A673 (cell line): Measurements from ENCODE around the gene WWC1. TPM values are rescaled to one million over a fixed set of nuclear protein-coding genes. Genes with fewer than 3 reads are reported as not detected.

Experiments used
- BruUV-seq: library from RNA; stranded (reverse); fragments of 400-500 nt; replicated peaks from 2 replicates; lab custom pipeline; 2021; lab: Mats Ljungman, UMichigan
- CTCF ChIA-PET: fragments of 300-600 bp; sonication (Branson Sonifier 250); formaldehyde crosslinking; loops from one replicate; lab custom pipeline; 2022; ENCODE audit warnings: antibody characterized with exemption; lab: Charles Lee
- POLR2A ChIA-PET: fragments of 300-600 bp; sonication (Branson Sonifier 250); formaldehyde crosslinking; loops from one replicate; lab custom pipeline; 2022; ENCODE audit warnings: antibody characterized with exemption; ENCODE audit not compliant: low non-redundant PET; lab: Charles Lee
- DNase-seq: peaks from one replicate; pipeline ENCODE4 v3.0.0-alpha.2; 2015; ENCODE audit warnings: low spot score
- H3K27ac ChIP-seq: fragments of 200-600 bp; sonication (generic); 2 replicates; pipeline ENCODE4 v1.5.1; 2016; ENCODE audit warnings: mixed run types, low read depth, mild to moderate bottlenecking, mixed read lengths, antibody characterized with exemption, low read length; ENCODE audit not compliant: poor library complexity, severe bottlenecking
- H3K27me3 ChIP-seq: fragments of 200-600 bp; sonication (generic); replicated peaks from 2 replicates; pipeline ENCODE4 v1.6.1; 2017; ENCODE audit warnings: mixed run types, low read depth, mild to moderate bottlenecking, mixed read lengths, antibody characterized with exemption, low read length; ENCODE audit not compliant: insufficient read depth, poor library complexity
- H3K36me3 ChIP-seq: fragments of 200-600 bp; sonication (generic); 2 replicates; pipeline ENCODE4 v1.6.1; 2016; ENCODE audit warnings: mixed run types, mild to moderate bottlenecking, mixed read lengths, antibody characterized with exemption, low read length; ENCODE audit not compliant: insufficient read depth, poor library complexity, severe bottlenecking
- H3K4me1 ChIP-seq: fragments of 200-600 bp; sonication (generic); 2 replicates; pipeline ENCODE4 v1.6.1; 2017; ENCODE audit warnings: mixed run types, mild to moderate bottlenecking, mixed read lengths, antibody characterized with exemption, low read length; ENCODE audit not compliant: insufficient read depth, poor library complexity, severe bottlenecking
- H3K4me3 ChIP-seq: fragments of 200-600 bp; sonication (generic); 2 replicates; pipeline ENCODE4 v1.5.1; 2016; ENCODE audit warnings: low read depth, mixed run types, mild to moderate bottlenecking, mixed read lengths, low read length; ENCODE audit not compliant: poor library complexity, severe bottlenecking
- H3K9me3 ChIP-seq: fragments of 200-600 bp; sonication (generic); 2 replicates; pipeline ENCODE4 v1.6.1; 2016; ENCODE audit warnings: mixed run types, low read depth, mild to moderate bottlenecking, mixed read lengths, antibody characterized with exemption, low read length; ENCODE audit not compliant: poor library complexity, severe bottlenecking
- CTCF ChIP-seq: fragments of 300-800, 200-600 bp; sonication (generic); conservative IDR thresholded peaks from 2 replicates; pipeline ENCODE4 v1.5.1; 2017; ENCODE audit warnings: low read depth, mild to moderate bottlenecking, antibody characterized with exemption, low read length, moderate library complexity, mixed read lengths
- EZH2 ChIP-seq: fragments of 200-600 bp; sonication (generic); IDR thresholded peaks from 2 replicates; pipeline ENCODE4 v1.6.1; 2017; ENCODE audit warnings: borderline replicate concordance, low read depth, mild to moderate bottlenecking, mixed read lengths, antibody characterized with exemption, low read length; ENCODE audit not compliant: poor library complexity, severe bottlenecking
- intact Hi-C: fragments of 100-400 bp; cut with micrococcal nuclease; formaldehyde crosslinking; loops from one replicate; pipeline ENCODE4 v1.10.0; 2022; ENCODE audit not compliant: unreplicated experiment
- total RNA-seq: library from RNA; stranded (reverse); gene quantifications from 2 replicates; pipeline ENCODE4 v1.2.3, GENCODE V29; 2021

WWC1 gene
- total RNA-seq, 1 experiment from 2014 or later = 8.8 TPM

- Histone ChIP-seq H3K4me1 (no peaks in the 10 kb centered on the region), H3K36me3 (no peaks in the 10 kb centered on the region), H3K27ac (no peak overlapping the region), H3K4me3 (no peak overlapping the region), H3K27me3 (no peaks in the 10 kb centered on the region), H3K9me3 (no peaks in the 10 kb centered on the region)
- BruUV-seq = no TSS peak
- no peak for TF ChIP-seq EZH2
- no peak for TF ChIP-seq CTCF
- intact Hi-C loops = no loop called here
- CTCF ChIA-PET = no interaction called here
- no peak for DNase-seq
- POLR2A ChIA-PET = no interaction called here
These were observed 42.8 kb downstream of the WWC1 start for GRCh38 chr5:168334280-168334679.

DNA sequence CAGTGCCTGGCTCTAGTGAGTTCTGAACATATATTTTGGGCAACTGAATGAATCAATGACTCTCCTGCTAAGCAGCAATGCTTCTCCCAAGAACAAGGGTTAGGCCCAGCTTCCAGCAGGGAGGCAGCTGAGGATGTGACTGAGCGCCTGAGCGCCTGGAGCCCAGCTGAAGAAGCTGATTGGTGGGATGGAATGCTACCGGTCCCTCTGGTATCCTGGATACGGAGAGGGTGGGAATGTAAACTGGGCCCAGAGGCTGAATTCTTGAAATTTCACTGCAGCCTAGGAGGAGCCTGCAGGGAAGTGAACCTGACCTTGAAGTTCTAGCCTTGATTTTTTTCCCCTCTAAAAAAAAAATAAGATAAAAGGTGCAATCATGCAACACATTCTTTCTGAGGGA lies 43.2 kb downstream of the WWC1 start:
- TF ChIP-seq EZH2 (no peak), CTCF (no peak)
- ChIA-PET POLR2A (no interaction called here), CTCF (no interaction called here)
- Histone ChIP-seq H3K4me3 (no peak overlapping the region), H3K27me3 (no peaks in the 10 kb centered on the region), H3K4me1 (no peaks in the 10 kb centered on the region), H3K36me3 (no peaks in the 10 kb centered on the region), H3K27ac (no peak overlapping the region), H3K9me3 (no peaks in the 10 kb centered on the region)
- intact Hi-C loops = no loop called here
- no TSS peak for BruUV-seq
- no peak for DNase-seq

- TF ChIP-seq EZH2 (no peak), CTCF (no peak)
- Histone ChIP-seq H3K36me3 (no peaks in the 10 kb centered on the region), H3K4me1 (no peaks in the 10 kb centered on the region), H3K9me3 (no peaks in the 10 kb centered on the region), H3K27ac (no peak overlapping the region), H3K27me3 (no peaks in the 10 kb centered on the region), H3K4me3 (no peak overlapping the region)
- intact Hi-C loops = no loop called here
- BruUV-seq = no TSS peak
- CTCF ChIA-PET = no interaction called here
- POLR2A ChIA-PET = no interaction called here
- no peak for DNase-seq
These were observed 45.9 kb downstream of the WWC1 start for GRCh38 chr5:168337361-168337760.
